ENCODE results near the gene KCNH1.

Gene KCNH1

GRCh38 chr1:210647406-210648333 is 486.3 kb downstream of the KCNH1 start:
- no peaks in the 10 kb centered on the region for H3K4me1 ChIP-seq (ENCODE audit: control insufficient read depth, insufficient read depth, low read length)
- H3K27ac ChIP-seq (ENCODE audit: low read depth, low read length) = no peak overlapping the region
- H3K4me3 ChIP-seq (ENCODE audit: low read depth, low read length) = no peak overlapping the region
- no peak overlapping the region for H3K9ac ChIP-seq (ENCODE audit: low read depth, low read length)
- H3K9me3 ChIP-seq (ENCODE audit: control insufficient read depth, insufficient read depth, low read length) = no peaks in the 10 kb centered on the region
- no peaks in the 10 kb centered on the region for H3K27me3 ChIP-seq (ENCODE audit: control insufficient read depth, insufficient read depth, low read length)
- no peaks in the 10 kb centered on the region for H3K36me3 ChIP-seq (ENCODE audit: control insufficient read depth, insufficient read depth, low read length)

GRCh38 chr1:210646258-210646616 is 487.7 kb downstream of the KCNH1 start:
- H3K4me1 ChIP-seq (ENCODE audit: control insufficient read depth, insufficient read depth, low read length) = no peaks in the 10 kb centered on the region
- no peak overlapping the region for H3K27ac ChIP-seq (ENCODE audit: low read depth, low read length)
- no peak overlapping the region for H3K4me3 ChIP-seq (ENCODE audit: low read depth, low read length)
- no peaks in the 10 kb centered on the region for H3K27me3 ChIP-seq (ENCODE audit: control insufficient read depth, insufficient read depth, low read length)
- H3K9ac ChIP-seq (ENCODE audit: low read depth, low read length) = no peak overlapping the region
- H3K36me3 ChIP-seq (ENCODE audit: control insufficient read depth, insufficient read depth, low read length) = no peaks in the 10 kb centered on the region
- H3K9me3 ChIP-seq (ENCODE audit: control insufficient read depth, insufficient read depth, low read length) = no peaks in the 10 kb centered on the region

GRCh38 chr1:210645582-210646257 is 488.2 kb downstream of the KCNH1 start:
- no peaks in the 10 kb centered on the region for H3K9me3 ChIP-seq (ENCODE audit: control insufficient read depth, insufficient read depth, low read length)
- no peaks in the 10 kb centered on the region for H3K4me1 ChIP-seq (ENCODE audit: control insufficient read depth, insufficient read depth, low read length)
- H3K9ac ChIP-seq (ENCODE audit: low read depth, low read length) = no peak overlapping the region
- H3K27ac ChIP-seq (ENCODE audit: low read depth, low read length) = no peak overlapping the region
- H3K4me3 ChIP-seq (ENCODE audit: low read depth, low read length) = no peak overlapping the region
- H3K36me3 ChIP-seq (ENCODE audit: control insufficient read depth, insufficient read depth, low read length) = no peaks in the 10 kb centered on the region
- no peaks in the 10 kb centered on the region for H3K27me3 ChIP-seq (ENCODE audit: control insufficient read depth, insufficient read depth, low read length)

GRCh38 chr1:210641582-210641981 is 492.4 kb downstream of the KCNH1 start:
- H3K4me1 ChIP-seq (ENCODE audit: control insufficient read depth, insufficient read depth, low read length) = no peaks in the 10 kb centered on the region
- no peak overlapping the region for H3K9ac ChIP-seq (ENCODE audit: low read depth, low read length)
- H3K9me3 ChIP-seq (ENCODE audit: control insufficient read depth, insufficient read depth, low read length) = no peaks in the 10 kb centered on the region
- no peaks in the 10 kb centered on the region for H3K36me3 ChIP-seq (ENCODE audit: control insufficient read depth, insufficient read depth, low read length)
- H3K27ac ChIP-seq (ENCODE audit: low read depth, low read length) = no peak overlapping the region
- H3K4me3 ChIP-seq (ENCODE audit: low read depth, low read length) = no peak overlapping the region
- no peaks in the 10 kb centered on the region for H3K27me3 ChIP-seq (ENCODE audit: control insufficient read depth, insufficient read depth, low read length)

GRCh38 chr1:210635108-210635507 is 498.8 kb downstream of the KCNH1 start:
- Histone ChIP-seq H3K4me1 (ENCODE audit: control insufficient read depth, insufficient read depth, low read length) (no peaks in the 10 kb centered on the region), H3K9me3 (ENCODE audit: control insufficient read depth, insufficient read depth, low read length) (no peaks in the 10 kb centered on the region), H3K27ac (ENCODE audit: low read depth, low read length) (no peak overlapping the region), H3K9ac (ENCODE audit: low read depth, low read length) (no peak overlapping the region), H3K27me3 (ENCODE audit: control insufficient read depth, insufficient read depth, low read length) (no peaks in the 10 kb centered on the region), H3K4me3 (ENCODE audit: low read depth, low read length) (no peak overlapping the region), H3K36me3 (ENCODE audit: control insufficient read depth, insufficient read depth, low read length) (no peaks in the 10 kb centered on the region)

GRCh38 chr1:210633636-210634035 is 500.3 kb downstream of the KCNH1 start:
- Histone ChIP-seq H3K9ac (ENCODE audit: low read depth, low read length) (no peak overlapping the region), H3K9me3 (ENCODE audit: control insufficient read depth, insufficient read depth, low read length) (no peaks in the 10 kb centered on the region), H3K27me3 (ENCODE audit: control insufficient read depth, insufficient read depth, low read length) (no peaks in the 10 kb centered on the region), H3K4me3 (ENCODE audit: low read depth, low read length) (no peak overlapping the region), H3K27ac (ENCODE audit: low read depth, low read length) (no peak overlapping the region), H3K4me1 (ENCODE audit: control insufficient read depth, insufficient read depth, low read length) (no peaks in the 10 kb centered on the region), H3K36me3 (ENCODE audit: control insufficient read depth, insufficient read depth, low read length) (no peaks in the 10 kb centered on the region)

GRCh38 chr1:210633140-210633539 is 500.8 kb downstream of the KCNH1 start:
- H3K4me1 ChIP-seq (ENCODE audit: control insufficient read depth, insufficient read depth, low read length) = no peaks in the 10 kb centered on the region
- H3K4me3 ChIP-seq (ENCODE audit: low read depth, low read length) = no peak overlapping the region
- H3K9me3 ChIP-seq (ENCODE audit: control insufficient read depth, insufficient read depth, low read length) = no peaks in the 10 kb centered on the region
- H3K27ac ChIP-seq (ENCODE audit: low read depth, low read length) = no peak overlapping the region
- no peaks in the 10 kb centered on the region for H3K36me3 ChIP-seq (ENCODE audit: control insufficient read depth, insufficient read depth, low read length)
- no peaks in the 10 kb centered on the region for H3K27me3 ChIP-seq (ENCODE audit: control insufficient read depth, insufficient read depth, low read length)
- no peak overlapping the region for H3K9ac ChIP-seq (ENCODE audit: low read depth, low read length)

GRCh38 chr1:210631399-210631798 is 502.5 kb downstream of the KCNH1 start:
- no peak overlapping the region for H3K4me3 ChIP-seq (ENCODE audit: low read depth, low read length)
- no peaks in the 10 kb centered on the region for H3K9me3 ChIP-seq (ENCODE audit: control insufficient read depth, insufficient read depth, low read length)
- H3K27ac ChIP-seq (ENCODE audit: low read depth, low read length) = no peak overlapping the region
- no peak overlapping the region for H3K9ac ChIP-seq (ENCODE audit: low read depth, low read length)
- no peaks in the 10 kb centered on the region for H3K36me3 ChIP-seq (ENCODE audit: control insufficient read depth, insufficient read depth, low read length)
- no peaks in the 10 kb centered on the region for H3K4me1 ChIP-seq (ENCODE audit: control insufficient read depth, insufficient read depth, low read length)
- H3K27me3 ChIP-seq (ENCODE audit: control insufficient read depth, insufficient read depth, low read length) = no peaks in the 10 kb centered on the region

GRCh38 chr1:210629276-210629675 is 504.7 kb downstream of the KCNH1 start:
- Histone ChIP-seq H3K36me3 (ENCODE audit: control insufficient read depth, insufficient read depth, low read length) (no peaks in the 10 kb centered on the region), H3K4me3 (ENCODE audit: low read depth, low read length) (no peak overlapping the region), H3K9ac (ENCODE audit: low read depth, low read length) (no peak overlapping the region), H3K9me3 (ENCODE audit: control insufficient read depth, insufficient read depth, low read length) (no peaks in the 10 kb centered on the region), H3K27ac (ENCODE audit: low read depth, low read length) (no peak overlapping the region), H3K27me3 (ENCODE audit: control insufficient read depth, insufficient read depth, low read length) (no peaks in the 10 kb centered on the region), H3K4me1 (ENCODE audit: control insufficient read depth, insufficient read depth, low read length) (no peaks in the 10 kb centered on the region)

- Histone ChIP-seq H3K27ac (ENCODE audit: low read depth, low read length) (no peak overlapping the region), H3K4me3 (ENCODE audit: low read depth, low read length) (no peak overlapping the region), H3K36me3 (ENCODE audit: control insufficient read depth, insufficient read depth, low read length) (no peaks in the 10 kb centered on the region), H3K9me3 (ENCODE audit: control insufficient read depth, insufficient read depth, low read length) (no peaks in the 10 kb centered on the region), H3K9ac (ENCODE audit: low read depth, low read length) (no peak overlapping the region), H3K27me3 (ENCODE audit: control insufficient read depth, insufficient read depth, low read length) (no peaks in the 10 kb centered on the region), H3K4me1 (ENCODE audit: control insufficient read depth, insufficient read depth, low read length) (no peaks in the 10 kb centered on the region)
Measured at GRCh38 chr1:210627755-210628154, 506.2 kb downstream of the KCNH1 start.
